Stimulated activated memory B cell treated with anti-CD40 and anti-IgM and Interleukin-4, amounts not matched to agents 10 μg/mL and 1 μg/mL and 100 μg/mL, for 72 hours (primary cell): ENCODE measurements around the gene NMNAT2.

ENCODE experiments used
- ATAC-seq: fragments of 150-1000 bp; cut with Tn5 transposase; 2 replicates; pipeline ENCODE4 v1.10.0; 2021
- H3K27ac Mint-ChIP-seq: one replicate; pipeline ENCODE4 v1.8.0; 2022; ENCODE audit warnings: mild to moderate bottlenecking, mixed read lengths
- H3K27me3 Mint-ChIP-seq: one replicate; pipeline ENCODE4 v1.8.0; 2022; ENCODE audit warnings: mixed read lengths
- H3K36me3 Mint-ChIP-seq: one replicate; pipeline ENCODE4 v1.8.0; 2022; ENCODE audit warnings: mixed read lengths
- H3K4me1 Mint-ChIP-seq: one replicate; pipeline ENCODE4 v1.8.0; 2022; ENCODE audit warnings: mixed read lengths
- H3K4me3 Mint-ChIP-seq: one replicate; pipeline ENCODE4 v1.8.0; 2022; ENCODE audit warnings: mild to moderate bottlenecking, moderate library complexity, mixed read lengths
- H3K9me3 Mint-ChIP-seq: one replicate; pipeline ENCODE4 v1.8.0; 2022; ENCODE audit warnings: mixed read lengths

NMNAT2 gene

DNA sequence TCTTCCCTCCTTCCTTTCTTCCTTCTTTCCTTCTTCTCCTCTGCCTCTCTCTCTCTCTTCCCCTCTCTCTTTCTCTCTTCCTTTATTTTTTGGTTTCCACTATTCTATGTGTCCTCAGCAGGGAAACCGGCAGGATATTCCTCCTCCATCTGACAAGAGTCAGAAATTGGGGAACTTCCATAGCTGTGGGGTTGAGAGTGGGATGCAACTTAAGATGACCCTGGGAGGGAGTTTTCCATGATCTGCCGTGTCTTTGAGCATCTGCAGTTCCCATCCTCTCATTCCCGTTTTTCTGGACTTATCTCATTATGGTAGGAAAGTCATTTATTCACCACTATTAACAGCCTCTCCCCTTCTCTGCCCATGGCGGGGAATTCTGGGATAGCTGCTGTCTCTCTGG lies 98.6 kb downstream of the NMNAT2 start:
- Mint-ChIP-seq H3K4me3 (no peak overlapping the region), H3K27me3 (peaks cover 29% of the 10 kb centered on the region), H3K27ac (no peak overlapping the region), H3K4me1 (no peaks in the 10 kb centered on the region), H3K9me3 (no peaks in the 10 kb centered on the region), H3K36me3 (no peaks in the 10 kb centered on the region)
- no peak for ATAC-seq

- Mint-ChIP-seq H3K4me3 (no peak overlapping the region), H3K36me3 (no peaks in the 10 kb centered on the region), H3K27ac (no peak overlapping the region), H3K4me1 (no peaks in the 10 kb centered on the region), H3K27me3 (peaks cover 29% of the 10 kb centered on the region), H3K9me3 (no peaks in the 10 kb centered on the region)
- no peak for ATAC-seq
Measured at GRCh38 chr1:183319051-183319450, 99.1 kb downstream of the NMNAT2 start.

- Mint-ChIP-seq H3K36me3 (no peaks in the 10 kb centered on the region), H3K27me3 (peaks cover 28% of the 10 kb centered on the region), H3K4me3 (no peak overlapping the region), H3K9me3 (no peaks in the 10 kb centered on the region), H3K4me1 (no peaks in the 10 kb centered on the region), H3K27ac (no peak overlapping the region)
- ATAC-seq: no peak
Measured at GRCh38 chr1:183318433-183318832, 99.7 kb downstream of the NMNAT2 start.

- Mint-ChIP-seq H3K9me3 (no peaks in the 10 kb centered on the region), H3K4me1 (peaks cover 1% of the 10 kb centered on the region), H3K27ac (no peak overlapping the region), H3K27me3 (peaks cover 13% of the 10 kb centered on the region), H3K4me3 (no peak overlapping the region), H3K36me3 (no peaks in the 10 kb centered on the region)
- no peak for ATAC-seq
Measured at GRCh38 chr1:183315991-183316758, 102.0 kb downstream of the NMNAT2 start.

DNA sequence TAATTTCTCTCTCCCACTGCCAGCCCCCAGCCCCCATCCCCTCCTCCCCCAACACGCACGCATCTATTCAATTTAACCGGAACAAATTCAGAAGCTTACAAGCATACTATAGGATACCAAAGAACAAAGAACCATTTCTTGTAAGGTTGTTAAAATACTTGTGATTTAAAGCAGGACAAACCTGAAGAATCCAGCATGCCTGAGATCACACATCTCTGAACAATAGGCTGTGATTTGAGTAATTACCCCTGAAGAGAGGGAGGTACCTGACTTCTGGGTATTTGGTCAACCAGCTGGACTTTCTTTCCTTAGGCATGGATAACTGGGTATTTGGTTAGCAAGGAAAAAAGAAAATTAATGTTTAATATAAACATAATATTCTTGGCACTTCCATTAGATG lies 105.1 kb downstream of the NMNAT2 start:
- no peak overlapping the region for H3K4me3 Mint-ChIP-seq
- peaks cover 3% of the 10 kb centered on the region for H3K9me3 Mint-ChIP-seq
- no peak for ATAC-seq
- H3K4me1 Mint-ChIP-seq: peaks cover 10% of the 10 kb centered on the region
- H3K36me3 Mint-ChIP-seq: no peaks in the 10 kb centered on the region
- no peak overlapping the region for H3K27ac Mint-ChIP-seq
- H3K27me3 Mint-ChIP-seq: peaks cover 9% of the 10 kb centered on the region

DNA sequence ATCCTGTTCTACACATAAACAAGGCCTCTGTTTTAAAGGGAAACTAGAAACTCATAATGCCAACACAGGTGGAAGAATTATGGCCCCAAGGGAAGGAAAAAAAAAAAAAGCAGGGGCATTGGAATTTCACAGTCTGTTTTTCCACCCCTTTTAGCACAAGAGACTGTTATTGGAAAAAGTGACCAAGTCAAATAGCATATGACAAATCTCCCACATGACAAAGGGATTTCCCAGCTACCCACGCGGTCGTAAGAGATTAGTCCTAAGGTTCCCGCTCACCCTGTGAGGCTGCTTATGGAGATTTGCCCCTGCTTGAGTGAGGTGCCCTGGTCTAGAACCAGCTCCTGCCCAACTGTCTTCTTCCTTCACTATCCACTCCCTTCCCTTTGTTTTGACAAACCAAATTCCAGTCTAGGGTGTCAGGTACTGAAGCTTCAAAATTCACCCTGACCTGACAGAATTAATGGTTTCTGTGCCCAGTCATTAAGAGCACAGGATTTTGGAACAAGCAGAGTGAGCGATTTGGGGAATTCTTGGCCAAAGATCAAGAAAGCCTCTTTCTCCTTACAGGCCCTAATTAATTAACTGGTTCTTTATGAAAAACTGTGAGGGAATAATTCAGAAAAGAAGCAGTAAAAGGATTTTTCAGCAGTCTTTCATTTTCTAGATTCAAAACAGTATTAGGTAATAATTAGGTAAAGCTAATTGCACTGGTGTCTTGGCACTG lies 107.3 kb downstream of the NMNAT2 start:
- peaks cover 3% of the 10 kb centered on the region for H3K9me3 Mint-ChIP-seq
- peak overlapping the region; percentile 65 for H3K27ac Mint-ChIP-seq
- peaks cover 10% of the 10 kb centered on the region for H3K27me3 Mint-ChIP-seq
- peaks cover 20% of the 10 kb centered on the region for H3K4me1 Mint-ChIP-seq
- peak; percentile 66 for ATAC-seq
- no peak overlapping the region for H3K4me3 Mint-ChIP-seq
- H3K36me3 Mint-ChIP-seq: no peaks in the 10 kb centered on the region

DNA sequence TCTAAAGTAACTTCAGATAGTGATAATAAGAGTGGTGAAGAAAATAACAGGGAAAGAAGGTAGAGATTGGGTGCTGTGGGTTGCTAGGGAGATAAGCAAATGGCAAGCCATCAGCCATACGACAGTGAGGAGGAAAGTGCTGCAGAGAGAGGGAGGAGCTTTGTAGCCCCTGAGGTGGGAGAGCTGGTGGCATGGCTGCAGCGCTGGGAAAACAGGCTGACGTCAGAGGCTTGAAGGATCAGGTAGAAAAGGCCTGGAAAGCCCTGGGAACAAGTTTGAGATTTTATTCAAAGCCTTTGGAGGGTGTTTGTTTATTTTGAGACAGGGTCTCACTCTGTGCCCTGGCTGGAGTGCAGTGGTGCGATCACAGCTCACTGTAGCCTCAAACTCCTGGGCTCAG lies 109.5 kb downstream of the NMNAT2 start:
- H3K4me1 Mint-ChIP-seq: peaks cover 20% of the 10 kb centered on the region
- H3K9me3 Mint-ChIP-seq: peaks cover 3% of the 10 kb centered on the region
- no peak overlapping the region for H3K27ac Mint-ChIP-seq
- H3K27me3 Mint-ChIP-seq: peaks cover 10% of the 10 kb centered on the region
- ATAC-seq: no peak
- no peak overlapping the region for H3K4me3 Mint-ChIP-seq
- H3K36me3 Mint-ChIP-seq: no peaks in the 10 kb centered on the region

GRCh38 chr1:183306317-183307042 lies 111.7 kb downstream of the NMNAT2 start:
- Mint-ChIP-seq H3K27ac (no peak overlapping the region), H3K4me1 (peaks cover 20% of the 10 kb centered on the region)

GRCh38 chr1:183304440-183305107 lies 113.6 kb downstream of the NMNAT2 start:
- peaks cover 10% of the 10 kb centered on the region for H3K4me1 Mint-ChIP-seq
- H3K27me3 Mint-ChIP-seq: peaks cover 10% of the 10 kb centered on the region
- peaks cover 3% of the 10 kb centered on the region for H3K9me3 Mint-ChIP-seq

More at GRCh38 chr1:183306317-183307042, 111.7 kb downstream of the NMNAT2 start:
- Mint-ChIP-seq H3K4me3 (no peak overlapping the region), H3K36me3 (no peaks in the 10 kb centered on the region), H3K9me3 (peaks cover 3% of the 10 kb centered on the region), H3K27me3 (peaks cover 10% of the 10 kb centered on the region)
- ATAC-seq: no peak

GRCh38 chr1:183303901-183304300 lies 114.3 kb downstream of the NMNAT2 start:
- H3K4me1 Mint-ChIP-seq: peaks cover 10% of the 10 kb centered on the region
- H3K36me3 Mint-ChIP-seq: no peaks in the 10 kb centered on the region
- peaks cover 9% of the 10 kb centered on the region for H3K27me3 Mint-ChIP-seq
- H3K27ac Mint-ChIP-seq: no peak overlapping the region
- no peak for ATAC-seq
- peaks cover 3% of the 10 kb centered on the region for H3K9me3 Mint-ChIP-seq
- no peak overlapping the region for H3K4me3 Mint-ChIP-seq

More at GRCh38 chr1:183304440-183305107, 113.6 kb downstream of the NMNAT2 start:
- no peaks in the 10 kb centered on the region for H3K36me3 Mint-ChIP-seq
- H3K4me3 Mint-ChIP-seq: no peak overlapping the region
- no peak overlapping the region for H3K27ac Mint-ChIP-seq
- ATAC-seq: no peak

DNA sequence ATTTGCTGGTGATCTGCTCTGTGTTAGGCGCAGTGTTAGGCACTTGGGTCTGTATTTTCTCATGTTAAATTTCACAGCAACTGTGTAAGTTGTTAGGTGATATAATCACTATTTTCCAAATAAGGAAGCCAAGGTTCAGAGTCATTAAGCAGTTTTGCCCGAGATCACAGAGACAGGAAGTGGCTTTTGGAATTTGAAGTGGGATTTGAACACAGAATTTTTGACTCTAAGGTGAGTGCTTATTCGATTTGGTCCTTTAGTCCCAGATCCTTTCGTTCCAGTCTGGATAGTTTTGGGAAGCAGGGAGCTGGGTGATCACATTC lies 114.9 kb downstream of the NMNAT2 start:
- Mint-ChIP-seq H3K27me3 (peaks cover 3% of the 10 kb centered on the region), H3K9me3 (no peaks in the 10 kb centered on the region), H3K4me3 (no peak overlapping the region), H3K27ac (no peak overlapping the region), H3K36me3 (no peaks in the 10 kb centered on the region), H3K4me1 (peaks cover 10% of the 10 kb centered on the region)
- ATAC-seq: no peak

GRCh38 chr1:183302452-183303322 lies 115.5 kb downstream of the NMNAT2 start:
- Mint-ChIP-seq H3K4me3 (no peak overlapping the region), H3K36me3 (no peaks in the 10 kb centered on the region), H3K4me1 (peaks cover 10% of the 10 kb centered on the region), H3K9me3 (no peaks in the 10 kb centered on the region), H3K27ac (no peak overlapping the region), H3K27me3 (no peaks in the 10 kb centered on the region)
- no peak for ATAC-seq

GRCh38 chr1:183301239-183301638 lies 116.9 kb downstream of the NMNAT2 start:
- Mint-ChIP-seq H3K27me3 (peaks cover 10% of the 10 kb centered on the region), H3K27ac (no peak overlapping the region), H3K9me3 (no peaks in the 10 kb centered on the region), H3K36me3 (no peaks in the 10 kb centered on the region), H3K4me1 (peaks cover 3% of the 10 kb centered on the region), H3K4me3 (no peak overlapping the region)
- no peak for ATAC-seq

DNA sequence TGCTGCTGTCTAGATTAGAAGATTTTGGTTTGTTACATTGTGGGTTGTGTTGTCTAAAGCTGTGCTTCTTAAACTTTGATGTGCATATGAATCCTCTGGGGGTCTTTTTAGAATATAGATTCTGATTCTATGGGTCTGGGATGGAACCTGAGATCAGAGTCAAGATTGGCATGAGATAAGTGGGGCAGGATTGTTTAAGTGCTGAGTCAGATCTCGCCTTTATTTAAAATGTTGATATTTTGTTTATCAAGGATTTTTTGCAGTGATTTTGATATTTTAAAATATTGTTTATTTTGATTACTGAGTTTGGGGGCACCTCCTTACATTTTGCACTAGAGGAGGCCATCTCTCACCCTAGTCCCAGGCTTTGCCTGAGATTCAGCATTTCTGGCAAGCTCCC lies 117.4 kb downstream of the NMNAT2 start:
- Mint-ChIP-seq H3K4me1 (no peaks in the 10 kb centered on the region), H3K27ac (no peak overlapping the region), H3K36me3 (no peaks in the 10 kb centered on the region), H3K9me3 (no peaks in the 10 kb centered on the region), H3K27me3 (peaks cover 10% of the 10 kb centered on the region), H3K4me3 (no peak overlapping the region)
- no peak for ATAC-seq
